ENCODE measurements around the gene TRIM42.

- no peak for TF ChIP-seq CTCF (optimal IDR thresholded peaks at IDR 0.05 in 1 of 3, IDR thresholded peaks at IDR 0.05 in 1 of 3, conservative IDR thresholded peaks at IDR 0.05 in 1 of 3; ENCODE audit: extremely low read depth in 1 of 3, insufficient read depth in 2 of 3, low read length in 3 of 3)
- no peak for TF ChIP-seq EZH2 (IDR thresholded peaks at IDR 0.05; ENCODE audit: low read length)
These were observed 48.2 kb downstream of the TRIM42 start for GRCh38 chr3:140726066-140726465.
